Activated CD8-positive, alpha-beta T cell treated with anti-CD3 and anti-CD28 coated beads for 36 hours (primary cell): ENCODE data around the gene SLC1A4. TPM values are rescaled to one million over a fixed set of nuclear protein-coding genes. Genes with fewer than 3 reads are reported as not detected.
A peak's percentile ranks its signal among the peaks of the same experiment; 100 is the strongest.

Experiments
- ATAC-seq: fragments of 200-7000 bp; cut with Tn5 transposase; one replicate; pipeline ENCODE4 v1.10.0; 2021; ENCODE audit warnings: mild to moderate bottlenecking, moderate library complexity
- CTCF ChIA-PET: fragments of 350-600 bp; sonication (Branson Sonifier 250); formaldehyde crosslinking; loops from one replicate; lab custom pipeline; 2021; ENCODE audit warnings: antibody characterized with exemption; lab: Charles Lee
- POLR2A ChIA-PET: fragments of 350-600 bp; sonication (Branson Sonifier 250); formaldehyde crosslinking; loops from one replicate; lab custom pipeline; 2021; ENCODE audit warnings: antibody characterized with exemption; lab: Charles Lee
- DNase-seq: peaks from one replicate; pipeline ENCODE4 v3.0.0-alpha.2; 2020
- H3K27ac Mint-ChIP-seq: one replicate; pipeline ENCODE4 v1.8.0; 2021; ENCODE audit warnings: mild to moderate bottlenecking, mixed read lengths
- H3K27me3 Mint-ChIP-seq: one replicate; pipeline ENCODE4 v1.8.0; 2021; ENCODE audit warnings: mixed read lengths
- H3K36me3 Mint-ChIP-seq: one replicate; pipeline ENCODE4 v1.8.0; 2021; ENCODE audit warnings: low read depth, mixed read lengths
- H3K4me1 Mint-ChIP-seq: one replicate; pipeline ENCODE4 v1.8.0; 2021; ENCODE audit warnings: low read depth, mixed read lengths
- H3K4me3 Mint-ChIP-seq: one replicate; pipeline ENCODE4 v1.8.0; 2021; ENCODE audit warnings: mild to moderate bottlenecking, moderate library complexity, mixed read lengths
- H3K9me3 Mint-ChIP-seq: one replicate; pipeline ENCODE4 v1.8.0; 2021; ENCODE audit warnings: mixed read lengths
- intact Hi-C: fragments of 100-400 bp; cut with micrococcal nuclease; formaldehyde crosslinking; loops from one replicate; pipeline ENCODE4 v1.10.0; 2022
- total RNA-seq, 2 experiments: library from RNA; stranded (reverse); gene quantifications; one replicate each; pipeline ENCODE4 v1.2.3, GENCODE V29; 2021
- TF ChIP-seq, protein P1 (sequence below): fragments of 200-600 bp; IDR thresholded peaks from one replicate; pipeline ENCODE4 v1.8.0; 2022; ENCODE audit warnings: antibody characterized with exemption, mild to moderate bottlenecking

SLC1A4 gene
- total RNA-seq, 2 experiments from 2014 or later = 14.6 to 14.9 TPM

DNA sequence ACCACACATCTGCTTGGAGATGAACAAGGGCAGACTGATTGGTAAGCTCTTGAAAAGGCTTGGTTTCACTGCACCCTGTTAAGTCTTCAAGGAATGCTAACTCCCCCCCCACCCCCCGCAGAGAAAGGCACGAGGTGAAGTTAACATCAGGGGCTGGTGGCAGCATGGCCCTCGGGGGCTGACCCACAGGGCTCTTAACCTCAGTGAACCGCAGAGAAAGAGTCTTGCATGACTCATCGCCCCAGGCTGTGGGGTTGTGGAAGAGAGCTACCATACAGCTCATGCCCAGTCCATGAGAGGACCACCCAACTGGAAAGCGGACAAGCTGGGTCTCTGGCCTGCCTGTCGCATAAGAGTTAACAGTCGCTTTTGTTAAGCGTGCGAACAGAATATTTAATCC lies 56.5 kb downstream of the SLC1A4 start:
- H3K9me3 Mint-ChIP-seq = peaks cover 16% of the 10 kb centered on the region
- ATAC-seq (no peak), DNase-seq (no peak)
- H3K4me1 Mint-ChIP-seq = peaks cover 9% of the 10 kb centered on the region
- H3K36me3 Mint-ChIP-seq = peaks cover 20% of the 10 kb centered on the region
- H3K4me3 Mint-ChIP-seq = no peak overlapping the region
- TF ChIP-seq, protein P1, sequence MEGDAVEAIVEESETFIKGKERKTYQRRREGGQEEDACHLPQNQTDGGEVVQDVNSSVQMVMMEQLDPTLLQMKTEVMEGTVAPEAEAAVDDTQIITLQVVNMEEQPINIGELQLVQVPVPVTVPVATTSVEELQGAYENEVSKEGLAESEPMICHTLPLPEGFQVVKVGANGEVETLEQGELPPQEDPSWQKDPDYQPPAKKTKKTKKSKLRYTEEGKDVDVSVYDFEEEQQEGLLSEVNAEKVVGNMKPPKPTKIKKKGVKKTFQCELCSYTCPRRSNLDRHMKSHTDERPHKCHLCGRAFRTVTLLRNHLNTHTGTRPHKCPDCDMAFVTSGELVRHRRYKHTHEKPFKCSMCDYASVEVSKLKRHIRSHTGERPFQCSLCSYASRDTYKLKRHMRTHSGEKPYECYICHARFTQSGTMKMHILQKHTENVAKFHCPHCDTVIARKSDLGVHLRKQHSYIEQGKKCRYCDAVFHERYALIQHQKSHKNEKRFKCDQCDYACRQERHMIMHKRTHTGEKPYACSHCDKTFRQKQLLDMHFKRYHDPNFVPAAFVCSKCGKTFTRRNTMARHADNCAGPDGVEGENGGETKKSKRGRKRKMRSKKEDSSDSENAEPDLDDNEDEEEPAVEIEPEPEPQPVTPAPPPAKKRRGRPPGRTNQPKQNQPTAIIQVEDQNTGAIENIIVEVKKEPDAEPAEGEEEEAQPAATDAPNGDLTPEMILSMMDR = no peak
- H3K27ac Mint-ChIP-seq = no peak overlapping the region
- H3K27me3 Mint-ChIP-seq = no peaks in the 10 kb centered on the region
- POLR2A ChIA-PET = interaction anchor here (0.6 kb wide), 1 partner anchor 12 kb away, joined by 4 read pairs; no protein-coding TSS in a partner anchor
- CTCF ChIA-PET = interaction anchor here (1.7 to 19.6 kb wide), 2 partner anchors 10 to 126 kb away, joined by 4 to 237 read pairs; partner anchors contain the start of gene CEP68
- intact Hi-C loops = no loop called here

DNA sequence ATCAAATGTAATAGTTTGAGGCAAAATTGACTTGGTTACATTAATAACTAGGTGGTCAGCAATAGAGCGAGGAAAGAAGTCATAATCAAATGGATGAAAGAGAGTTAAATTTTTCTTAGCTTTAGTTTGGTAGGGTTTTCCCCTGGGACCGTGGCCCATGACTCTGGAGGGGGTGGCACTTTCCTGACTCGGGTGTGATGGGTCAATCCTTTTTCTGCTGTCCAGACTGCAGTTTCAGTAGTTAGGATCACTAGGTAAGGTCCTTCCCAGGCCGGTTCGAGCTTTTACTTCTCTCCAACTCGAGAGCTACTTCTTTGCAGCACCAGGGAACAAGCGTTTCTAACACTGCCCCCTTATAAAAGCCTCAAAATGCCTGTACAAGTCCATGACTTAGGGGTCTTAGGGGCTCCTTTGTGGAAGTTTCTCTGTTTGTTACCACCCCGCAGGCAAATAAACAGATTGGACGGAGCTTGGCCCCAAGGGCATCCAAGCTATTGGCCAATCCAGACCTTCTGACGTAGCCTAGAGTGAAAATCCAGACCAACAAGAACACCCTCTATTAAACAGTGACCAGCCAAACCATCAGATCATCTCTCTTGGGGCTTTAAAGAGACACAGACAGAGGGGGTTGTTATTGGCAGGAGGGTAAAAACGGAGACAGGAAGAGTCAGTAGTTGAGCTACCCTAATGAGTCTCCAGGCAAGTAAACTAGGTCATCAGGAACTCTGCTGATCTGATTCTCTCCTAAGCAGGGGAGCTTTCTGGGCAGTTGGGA lies 57.6 kb downstream of the SLC1A4 start:
- TF ChIP-seq, protein P1 = no peak

DNA sequence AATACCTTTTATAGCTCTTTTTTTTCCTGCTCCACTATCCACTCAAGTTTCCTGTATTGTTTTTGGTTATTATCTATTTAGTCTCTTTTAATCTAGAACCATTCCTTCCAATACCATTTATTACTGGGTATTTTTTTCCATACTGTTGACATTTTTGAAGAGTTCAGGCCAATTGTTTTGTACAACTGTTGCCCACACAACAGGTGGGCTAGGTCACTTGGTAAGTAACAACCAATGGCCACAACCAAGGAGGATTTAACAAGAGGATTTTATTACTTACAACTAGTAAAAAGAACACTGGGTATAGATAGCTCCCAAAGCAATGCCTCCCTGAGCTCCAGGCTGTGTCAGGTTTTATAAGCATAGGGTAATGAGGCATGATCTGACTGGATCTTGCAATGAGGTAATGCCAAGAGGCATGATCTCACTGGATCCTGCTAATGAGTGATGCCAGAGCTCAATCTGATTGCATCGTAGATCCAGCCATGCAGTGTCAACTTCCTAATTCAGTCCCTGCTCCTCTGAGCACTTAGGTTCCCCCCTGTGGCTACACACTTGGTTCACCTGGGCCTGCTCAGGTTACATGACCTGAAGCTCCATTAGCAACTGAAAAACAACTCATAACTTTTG lies 59.9 kb downstream of the SLC1A4 start:
- ATAC-seq = peak; percentile 37
- CTCF ChIA-PET = interaction anchor here (1.0 to 3.4 kb wide), 4 partner anchors 9 to 138 kb away, joined by 4 to 10 read pairs (median 10); no protein-coding TSS in a partner anchor
- peak; percentile 36 for DNase-seq
- TF ChIP-seq, protein P1 = no peak
- H3K27me3 Mint-ChIP-seq = no peaks in the 10 kb centered on the region
- no peak overlapping the region for H3K4me3 Mint-ChIP-seq
- POLR2A ChIA-PET = no interaction called here
- intact Hi-C loops = no loop called here
- peaks cover 15% of the 10 kb centered on the region for H3K36me3 Mint-ChIP-seq
- peaks cover 20% of the 10 kb centered on the region for H3K4me1 Mint-ChIP-seq
- H3K9me3 Mint-ChIP-seq = peaks cover 11% of the 10 kb centered on the region
- no peak overlapping the region for H3K27ac Mint-ChIP-seq

More for the DNA sequence above, 57.6 kb downstream of the SLC1A4 start:
- Mint-ChIP-seq H3K27ac (no peak overlapping the region), H3K36me3 (peaks cover 20% of the 10 kb centered on the region), H3K9me3 (peaks cover 16% of the 10 kb centered on the region), H3K4me3 (no peak overlapping the region), H3K4me1 (peaks cover 8% of the 10 kb centered on the region), H3K27me3 (no peaks in the 10 kb centered on the region)
- no peak for ATAC-seq
- no peak for DNase-seq
- POLR2A ChIA-PET = interaction anchor here (1.0 to 1.2 kb wide), 3 partner anchors 9 to 124 kb away, joined by 3 to 4 read pairs (median 3); partner anchors contain the start of gene CEP68
- intact Hi-C loops = no loop called here
- CTCF ChIA-PET = interaction anchor here (3.4 to 19.6 kb wide), 2 partner anchors 18 to 127 kb away, joined by 10 to 237 read pairs; no protein-coding TSS in a partner anchor

DNA sequence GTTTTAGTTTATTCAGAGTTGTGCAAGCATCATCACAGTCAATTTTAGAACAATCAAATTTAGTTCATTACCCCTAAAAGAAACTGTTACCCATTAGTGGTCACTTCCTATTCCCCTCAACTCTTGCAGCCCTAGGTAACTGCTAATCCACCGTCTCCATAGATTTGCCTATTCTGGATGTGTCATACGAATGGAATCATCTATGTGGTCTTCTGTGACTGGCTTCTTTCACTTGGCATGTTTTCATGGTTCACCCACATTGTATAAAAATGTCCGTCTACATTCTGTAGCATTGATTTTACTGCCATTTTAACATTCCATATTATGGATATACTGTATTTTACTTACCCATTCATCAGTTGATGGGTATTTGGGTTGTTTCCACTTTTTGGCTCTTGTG lies 61.7 kb downstream of the SLC1A4 start:
- Mint-ChIP-seq H3K4me1 (peaks cover 32% of the 10 kb centered on the region), H3K27me3 (no peaks in the 10 kb centered on the region), H3K9me3 (peaks cover 6% of the 10 kb centered on the region), H3K4me3 (no peak overlapping the region), H3K36me3 (peaks cover 4% of the 10 kb centered on the region), H3K27ac (no peak overlapping the region)
- ChIA-PET POLR2A (no interaction called here), CTCF (interaction anchor here (1.6 to 2.0 kb wide), 2 partner anchors 11 to 133 kb away, joined by 4 to 10 read pairs; no protein-coding TSS in a partner anchor)
- DNase-seq = no peak
- no peak for ATAC-seq
- intact Hi-C loops = loop anchor here (10.0 kb wide), 1 partner anchor 504 kb away; no protein-coding TSS in a partner anchor
- TF ChIP-seq, protein P1 = no peak
